ENCODE results near the gene ADAMTS19. TPM values are rescaled to one million over a fixed set of nuclear protein-coding genes. Genes with fewer than 3 reads are reported as not detected.

ADAMTS19 gene
- total and polyA plus RNA-seq, 9 of the 15 experiments (the other 6 are each of a cell fraction or from before 2014, with no cell fraction given), result not detected

- no peaks in the 10 kb centered on the region for H3K36me3 ChIP-seq (ENCODE audit: control insufficient read depth, insufficient read depth, low read length)
- H3K4me3 ChIP-seq, result no peak overlapping the region
- intact Hi-C loops (cut with micrococcal nuclease), result no loop called here
- in situ Hi-C loops (cut with MboI), result no loop called here
- H3K79me2 ChIP-seq (ENCODE audit: control insufficient read depth, insufficient read depth, low read length), result no peaks in the 10 kb centered on the region
- H3K27me3 ChIP-seq (ENCODE audit: control insufficient read depth in 2 of 2, insufficient read depth in 2 of 2, low read length in 2 of 2), result no peaks in the 10 kb centered on the region
- BruUV-seq (replicated peaks), result no TSS peak
- DNase-seq (ENCODE audit: extremely low read depth in 1 of 4, low spot score in 3 of 4), result no peak
- no peaks in the 10 kb centered on the region for H3K9me1 ChIP-seq (ENCODE audit: control insufficient read depth, insufficient read depth, low read length)
- H2AFZ ChIP-seq (ENCODE audit: low read depth, low read length), result no peak overlapping the region
- POLR2A ChIA-PET, result no interaction called here
- WGBS (ENCODE audit: insufficient coverage, low coverage, missing lambda C conversion rate), result 0% methylated on average over 3 of the region's 3 CpGs
- FAIRE-seq, result no peak
- H3K27ac ChIP-seq (ENCODE audit: extremely low read depth, low read depth, low read length), result no peak overlapping the region
- 0 out of 2 replicates have a peak, but pooled peaks cover 2% of the 10 kb centered on the region for H3K9me3 ChIP-seq (replicated peaks; ENCODE audit: control insufficient read depth, insufficient read depth, low read depth, low read length)
- no peaks in the 10 kb centered on the region for H3K4me1 ChIP-seq (replicated peaks in 1 of 2; ENCODE audit: control insufficient read depth in 2 of 2, insufficient read depth in 2 of 2, low read length in 2 of 2)
- no peak overlapping the region for H3K4me2 ChIP-seq (ENCODE audit: insufficient read depth, low read length)
- no peak overlapping the region for H3K9ac ChIP-seq (ENCODE audit: insufficient read depth in 1 of 2, low read depth in 2 of 2, low read length in 2 of 2)
- H4K20me1 ChIP-seq (replicated peaks; ENCODE audit: control insufficient read depth, insufficient read depth, low read length), result no peaks in the 10 kb centered on the region
- CTCF ChIA-PET (ENCODE audit: low intra/inter-chr PET ratio), result no interaction called here
- ATAC-seq, result no peak
- no peak for TF ChIP-seq NCOA2 (IDR thresholded peaks at IDR 0.05; ENCODE audit: partially characterized antibody in 2 of 2)
- TF ChIP-seq ZNF780A (CRISPR knock-in tag; IDR thresholded peaks at IDR 0.05), result no peak
- TF ChIP-seq E2F3 (CRISPR knock-in tag; IDR thresholded peaks at IDR 0.05), result no peak
- TF ChIP-seq POLR2G (IDR thresholded peaks at IDR 0.05; ENCODE audit: low read depth, low read length), result no peak
- TF ChIP-seq ZBED1 (IDR thresholded peaks at IDR 0.05), result no peak
- no peak for TF ChIP-seq KDM4B (IDR thresholded peaks at IDR 0.05; ENCODE audit: borderline replicate concordance in 2 of 2, low read depth in 1 of 2)
- no peak for TF ChIP-seq ERF (CRISPR knock-in tag; IDR thresholded peaks at IDR 0.05)
- TF ChIP-seq MECOM (CRISPR knock-in tag; IDR thresholded peaks at IDR 0.05), result no peak
- no peak for TF ChIP-seq ZSCAN32 (CRISPR knock-in tag; IDR thresholded peaks at IDR 0.05)
- TF ChIP-seq ID3 (CRISPR knock-in tag; IDR thresholded peaks at IDR 0.05), result no peak
- TF ChIP-seq ID3 (tag; IDR thresholded peaks at IDR 0.05), result no peak
- TF ChIP-seq, protein P1, sequence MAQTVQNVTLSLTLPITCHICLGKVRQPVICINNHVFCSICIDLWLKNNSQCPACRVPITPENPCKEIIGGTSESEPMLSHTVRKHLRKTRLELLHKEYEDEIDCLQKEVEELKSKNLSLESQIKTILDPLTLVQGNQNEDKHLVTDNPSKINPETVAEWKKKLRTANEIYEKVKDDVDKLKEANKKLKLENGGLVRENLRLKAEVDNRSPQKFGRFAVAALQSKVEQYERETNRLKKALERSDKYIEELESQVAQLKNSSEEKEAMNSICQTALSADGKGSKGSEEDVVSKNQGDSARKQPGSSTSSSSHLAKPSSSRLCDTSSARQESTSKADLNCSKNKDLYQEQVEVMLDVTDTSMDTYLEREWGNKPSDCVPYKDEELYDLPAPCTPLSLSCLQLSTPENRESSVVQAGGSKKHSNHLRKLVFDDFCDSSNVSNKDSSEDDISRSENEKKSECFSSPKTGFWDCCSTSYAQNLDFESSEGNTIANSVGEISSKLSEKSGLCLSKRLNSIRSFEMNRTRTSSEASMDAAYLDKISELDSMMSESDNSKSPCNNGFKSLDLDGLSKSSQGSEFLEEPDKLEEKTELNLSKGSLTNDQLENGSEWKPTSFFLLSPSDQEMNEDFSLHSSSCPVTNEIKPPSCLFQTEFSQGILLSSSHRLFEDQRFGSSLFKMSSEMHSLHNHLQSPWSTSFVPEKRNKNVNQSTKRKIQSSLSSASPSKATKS (CRISPR knock-in tag; IDR thresholded peaks at IDR 0.05), result no peak
- TF ChIP-seq ZNF354B (CRISPR knock-in tag; IDR thresholded peaks at IDR 0.05), result no peak
- TF ChIP-seq, protein P2, sequence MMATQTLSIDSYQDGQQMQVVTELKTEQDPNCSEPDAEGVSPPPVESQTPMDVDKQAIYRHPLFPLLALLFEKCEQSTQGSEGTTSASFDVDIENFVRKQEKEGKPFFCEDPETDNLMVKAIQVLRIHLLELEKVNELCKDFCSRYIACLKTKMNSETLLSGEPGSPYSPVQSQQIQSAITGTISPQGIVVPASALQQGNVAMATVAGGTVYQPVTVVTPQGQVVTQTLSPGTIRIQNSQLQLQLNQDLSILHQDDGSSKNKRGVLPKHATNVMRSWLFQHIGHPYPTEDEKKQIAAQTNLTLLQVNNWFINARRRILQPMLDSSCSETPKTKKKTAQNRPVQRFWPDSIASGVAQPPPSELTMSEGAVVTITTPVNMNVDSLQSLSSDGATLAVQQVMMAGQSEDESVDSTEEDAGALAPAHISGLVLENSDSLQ (IDR thresholded peaks at IDR 0.05), result no peak
- TF ChIP-seq, protein P3, sequence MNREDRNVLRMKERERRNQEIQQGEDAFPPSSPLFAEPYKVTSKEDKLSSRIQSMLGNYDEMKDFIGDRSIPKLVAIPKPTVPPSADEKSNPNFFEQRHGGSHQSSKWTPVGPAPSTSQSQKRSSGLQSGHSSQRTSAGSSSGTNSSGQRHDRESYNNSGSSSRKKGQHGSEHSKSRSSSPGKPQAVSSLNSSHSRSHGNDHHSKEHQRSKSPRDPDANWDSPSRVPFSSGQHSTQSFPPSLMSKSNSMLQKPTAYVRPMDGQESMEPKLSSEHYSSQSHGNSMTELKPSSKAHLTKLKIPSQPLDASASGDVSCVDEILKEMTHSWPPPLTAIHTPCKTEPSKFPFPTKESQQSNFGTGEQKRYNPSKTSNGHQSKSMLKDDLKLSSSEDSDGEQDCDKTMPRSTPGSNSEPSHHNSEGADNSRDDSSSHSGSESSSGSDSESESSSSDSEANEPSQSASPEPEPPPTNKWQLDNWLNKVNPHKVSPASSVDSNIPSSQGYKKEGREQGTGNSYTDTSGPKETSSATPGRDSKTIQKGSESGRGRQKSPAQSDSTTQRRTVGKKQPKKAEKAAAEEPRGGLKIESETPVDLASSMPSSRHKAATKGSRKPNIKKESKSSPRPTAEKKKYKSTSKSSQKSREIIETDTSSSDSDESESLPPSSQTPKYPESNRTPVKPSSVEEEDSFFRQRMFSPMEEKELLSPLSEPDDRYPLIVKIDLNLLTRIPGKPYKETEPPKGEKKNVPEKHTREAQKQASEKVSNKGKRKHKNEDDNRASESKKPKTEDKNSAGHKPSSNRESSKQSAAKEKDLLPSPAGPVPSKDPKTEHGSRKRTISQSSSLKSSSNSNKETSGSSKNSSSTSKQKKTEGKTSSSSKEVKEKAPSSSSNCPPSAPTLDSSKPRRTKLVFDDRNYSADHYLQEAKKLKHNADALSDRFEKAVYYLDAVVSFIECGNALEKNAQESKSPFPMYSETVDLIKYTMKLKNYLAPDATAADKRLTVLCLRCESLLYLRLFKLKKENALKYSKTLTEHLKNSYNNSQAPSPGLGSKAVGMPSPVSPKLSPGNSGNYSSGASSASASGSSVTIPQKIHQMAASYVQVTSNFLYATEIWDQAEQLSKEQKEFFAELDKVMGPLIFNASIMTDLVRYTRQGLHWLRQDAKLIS (CRISPR knock-in tag; IDR thresholded peaks at IDR 0.05), result no peak
- no peak for TF ChIP-seq ZBTB34 (CRISPR knock-in tag; IDR thresholded peaks at IDR 0.05)
Observed at GRCh38 chr5:129563585-129563984, 103.5 kb downstream of the ADAMTS19 start.

Measured in K562 (cell line).